HL-60 (cell line): ENCODE results near the gene SLC4A3.
A peak's percentile ranks its signal among the peaks of the same experiment; 100 is the strongest.

Experiments used
- DNase-seq, 2 experiments: peaks; one replicate each; pipeline ENCODE4 v3.0.0-alpha.2; 2010 to 2020; ENCODE audit warnings: low read depth in 1 of 2, low spot score in 1 of 2
- H3K27ac ChIP-seq: fragments of 250-450 bp; sonication (Bioruptor Pico); replicated peaks from 2 replicates; pipeline ENCODE4 v1.5.1; 2020; ENCODE audit warnings: mild to moderate bottlenecking, moderate library complexity
- H3K27me3 ChIP-seq: fragments of 250-450 bp; sonication (Bioruptor Pico); 2 replicates; pipeline ENCODE4 v1.5.1; 2021; ENCODE audit warnings: mild to moderate bottlenecking, moderate library complexity; ENCODE audit not compliant: insufficient read depth, poor library complexity, severe bottlenecking
- H3K4me3 ChIP-seq: replicated peaks from 2 replicates; pipeline ENCODE4 v1.5.1; 2011; ENCODE audit warnings: mild to moderate bottlenecking, control low read depth, low read length; ENCODE audit not compliant: insufficient read depth
- CTCF ChIP-seq: IDR thresholded peaks from one replicate; pipeline ENCODE4 v1.5.1; 2011; ENCODE audit warnings: low read length, control low read depth, inconsistent platforms; ENCODE audit not compliant: insufficient read depth
- GABPA ChIP-seq: IDR thresholded peaks from 2 replicates; pipeline ENCODE4 v1.6.1; 2012; ENCODE audit warnings: low read depth
- POLR2AphosphoS5 ChIP-seq: IDR thresholded peaks from 2 replicates; pipeline ENCODE4 v1.6.1; 2012; ENCODE audit warnings: low read depth
- REST ChIP-seq: IDR thresholded peaks from 2 replicates; pipeline ENCODE4 v1.6.1; 2012; ENCODE audit warnings: low read depth; ENCODE audit not compliant: insufficient replicate concordance
- SPI1 ChIP-seq: IDR thresholded peaks from 2 replicates; pipeline ENCODE4 v1.6.1; 2012; ENCODE audit warnings: low read depth, mild to moderate bottlenecking, borderline replicate concordance

SLC4A3 gene

GRCh38 chr2:219593154-219593553 lies 34.3 kb upstream of the SLC4A3 start:
- Histone ChIP-seq H3K27ac (no peak overlapping the region), H3K4me3 (no peak overlapping the region), H3K27me3 (no peaks in the 10 kb centered on the region)
- DNase-seq, result no peak
- TF ChIP-seq GABPA (no peak), POLR2AphosphoS5 (no peak), REST (no peak), CTCF (no peak), SPI1 (no peak)

- Histone ChIP-seq H3K4me3 (no peak overlapping the region), H3K27ac (peak overlapping the region; percentile 52), H3K27me3 (no peaks in the 10 kb centered on the region)
- peak in 1 of 2 experiments; percentile 45 for DNase-seq
- TF ChIP-seq POLR2AphosphoS5, result peak; percentile 37; the same call in 1 of the 2 replicates
- no peak for TF ChIP-seq CTCF
- TF ChIP-seq GABPA, result no peak
Observed at GRCh38 chr2:219595256-219595655, 32.2 kb upstream of the SLC4A3 start.

GRCh38 chr2:219596954-219597551 lies 30.4 kb upstream of the SLC4A3 start:
- no peaks in the 10 kb centered on the region for H3K27me3 ChIP-seq
- DNase-seq, result peak in 1 of 2 experiments; percentile 15
- no peak for TF ChIP-seq REST
- peak overlapping the region; percentile 84 for H3K27ac ChIP-seq
- H3K4me3 ChIP-seq, result peak overlapping the region; percentile 85

GRCh38 chr2:219597552-219598307 lies 29.7 kb upstream of the SLC4A3 start, which contains the start of gene STK11IP:
STK11IP (plus strand) TSS chr2:219597857; CDS start chr2:219598120, 263 bp downstream.
- H3K27ac ChIP-seq, result peak within 1 kb of the TSS; percentile 84
- TF ChIP-seq SPI1 (peak; percentile 94), POLR2AphosphoS5 (peak; percentile 84), CTCF (no peak), REST (peak; percentile 41), GABPA (peak; percentile 94)
- H3K27me3 ChIP-seq, result no peaks in the 10 kb centered on the region
- peak within 1 kb of the TSS; percentile 85 for H3K4me3 ChIP-seq
- peak; percentile 93 to 98 for DNase-seq
